SW 1271 (cell line): ENCODE measurements around the gene CDKN2A.

Experiments used
- DNase-seq, 2 experiments: peaks; one replicate each; lab custom pipeline; 2025; lab: John Stamatoyannopoulos, UW

CDKN2A gene

DNA sequence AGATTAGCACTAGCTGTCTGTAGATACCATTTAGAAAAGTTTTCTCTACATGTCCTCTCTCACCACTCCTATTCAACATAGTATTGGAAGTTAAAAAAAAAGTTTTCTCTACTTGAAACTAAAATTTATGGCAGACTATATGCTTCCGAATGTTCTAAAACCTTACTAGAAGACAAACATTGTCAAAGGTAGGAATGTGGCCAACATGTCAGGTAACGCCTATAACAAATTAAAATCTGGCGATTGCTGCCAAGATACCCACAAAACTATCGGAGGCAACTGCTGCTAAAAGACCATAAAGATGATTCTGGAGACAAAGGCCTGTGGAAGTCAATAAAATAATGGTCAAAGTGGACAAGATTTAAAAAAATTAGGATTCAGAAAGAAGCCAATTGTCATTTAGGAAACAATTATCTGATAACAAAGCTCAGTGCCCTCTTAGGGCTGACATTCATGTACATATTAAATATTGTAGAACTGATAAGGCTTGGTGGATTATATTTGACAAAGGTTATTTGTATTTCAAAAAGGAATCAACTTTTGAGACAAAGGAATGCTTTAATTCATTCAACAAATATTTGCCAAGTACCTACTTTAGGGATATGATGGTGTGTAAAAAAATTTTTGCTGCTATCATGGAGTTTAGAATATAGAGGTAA is 52.7 kb downstream of the CDKN2A start:
- no peak for DNase-seq

DNA sequence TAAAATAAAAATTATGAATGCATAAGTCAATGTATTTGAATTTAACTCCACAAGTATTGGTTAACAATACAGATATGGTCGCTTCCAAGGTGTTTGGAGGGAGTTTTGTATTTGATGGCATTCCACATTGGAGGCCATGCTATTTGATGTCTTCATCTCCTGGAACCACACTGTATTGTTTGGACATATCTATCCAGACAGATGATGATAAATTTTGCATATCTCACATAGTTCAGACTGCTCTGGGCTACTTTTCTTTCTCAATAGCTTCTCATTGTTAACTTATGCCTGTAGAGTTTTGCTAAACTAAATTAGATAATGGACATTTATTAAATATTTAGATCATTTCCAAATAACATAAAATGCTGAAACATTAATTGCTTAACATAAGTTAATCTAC is 58.0 kb downstream of the CDKN2A start:
- no peak for DNase-seq

- DNase-seq: no peak
Measured at GRCh38 chr9:21935631-21936030, 58.6 kb downstream of the CDKN2A start.

- no peak for DNase-seq
Measured at GRCh38 chr9:21933865-21934264, 60.3 kb downstream of the CDKN2A start.

DNA sequence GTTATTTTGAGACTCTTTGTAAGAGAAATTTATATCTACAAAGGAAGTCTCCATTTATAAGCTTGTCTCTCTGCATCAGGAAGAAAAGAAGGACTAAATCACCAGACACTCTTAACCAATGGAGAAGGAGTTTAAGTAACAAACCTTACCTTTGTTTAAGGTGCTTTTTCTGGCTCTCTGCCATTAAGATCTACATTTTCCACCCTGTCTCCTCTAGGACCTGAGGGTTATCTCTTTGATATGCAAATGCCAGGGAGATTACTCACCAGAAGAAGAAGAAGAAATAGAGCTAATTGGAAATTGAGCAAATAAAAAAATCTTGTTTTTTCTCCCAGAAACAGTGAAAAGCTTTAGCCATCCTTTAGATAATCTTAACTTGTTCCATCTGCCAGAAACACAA is 60.9 kb downstream of the CDKN2A start:
- DNase-seq: no peak

DNA sequence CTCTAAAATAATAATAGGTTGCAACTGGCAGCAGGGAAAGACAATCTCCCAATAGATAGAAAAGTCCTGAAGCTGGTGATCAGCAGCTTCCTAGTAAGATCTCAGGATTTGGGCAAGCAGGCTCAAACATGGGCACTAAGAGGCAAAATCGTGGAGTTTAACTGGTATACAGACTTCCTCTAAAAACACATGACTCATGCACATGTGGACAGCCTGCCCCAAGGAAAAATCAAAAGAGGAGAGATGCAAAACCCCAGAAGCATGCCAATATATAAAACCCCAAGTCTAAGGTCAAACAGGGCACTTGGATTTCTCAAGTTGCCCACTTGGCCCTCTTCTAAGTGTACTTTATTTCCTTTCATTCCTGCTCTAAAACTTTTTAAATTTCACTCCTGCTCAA is 62.8 kb downstream of the CDKN2A start:
- DNase-seq: no peak

DNA sequence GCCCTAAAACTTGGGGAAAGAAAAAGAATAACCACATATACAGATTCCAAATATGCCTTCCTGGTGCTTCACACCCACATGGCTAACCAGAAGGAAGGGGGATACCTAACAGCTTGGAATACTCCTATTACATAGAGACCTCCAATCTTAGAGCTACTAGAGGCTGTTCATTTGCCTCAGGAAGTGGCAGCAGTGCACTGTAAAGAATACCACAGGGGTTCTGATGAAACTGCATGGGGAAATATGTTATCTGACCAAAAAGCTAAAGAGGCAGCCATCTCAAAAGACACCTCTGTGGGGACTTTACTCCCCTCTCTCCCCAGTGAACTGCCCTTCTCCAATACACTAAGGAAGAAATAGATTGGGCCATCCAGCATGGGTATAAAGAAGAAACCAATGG is 66.4 kb downstream of the CDKN2A start:
- no peak for DNase-seq

- no peak for DNase-seq
Measured at GRCh38 chr9:21923694-21924093, 70.5 kb downstream of the CDKN2A start.

- DNase-seq: no peak
Measured at GRCh38 chr9:21919377-21920362, 74.5 kb downstream of the CDKN2A start.
